H1 (cell line): ENCODE measurements around the gene SMNDC1. TPM values are rescaled to one million over a fixed set of nuclear protein-coding genes. Genes with fewer than 3 reads are reported as not detected.

Experiments
- ASH2L ChIP-seq: fragments of 200-600, 300-600 bp; sonication (generic); IDR thresholded peaks from one replicate; pipeline ENCODE4 v1.7.1; 2017; ENCODE audit warnings: low read length
- ATF2 ChIP-seq: IDR thresholded peaks from 2 replicates; pipeline ENCODE4 v1.6.1; 2012; ENCODE audit warnings: low read length, inconsistent platforms
- CBX8 ChIP-seq: fragments of 300-800, 300-1000 bp; sonication (generic); IDR thresholded peaks from 2 replicates; pipeline ENCODE4 v1.7.1; 2016; ENCODE audit warnings: low read depth, low read length, borderline replicate concordance
- MAX ChIP-seq: IDR thresholded peaks from 2 replicates; pipeline ENCODE4 v1.6.1; 2012; ENCODE audit warnings: inconsistent platforms
- SAP30 ChIP-seq: fragments of 300-600 bp; sonication (generic); IDR thresholded peaks from 2 replicates; pipeline ENCODE4 v1.7.1; 2012; ENCODE audit warnings: low read length, moderate library complexity, mild to moderate bottlenecking, inconsistent platforms; ENCODE audit not compliant: insufficient read depth, insufficient replicate concordance
- TAF1 ChIP-seq: IDR thresholded peaks from 2 replicates; pipeline ENCODE4 v1.6.1; 2011; ENCODE audit warnings: mild to moderate bottlenecking, low read depth, low read length
- polyA plus RNA-seq, 7 experiments: library from polyadenylated mRNA; depleted of rRNA in 3 of 7; stranded (reverse) in 5 of 7; unstranded in 2 of 7; fragments of >200 nt in 5 of 7; fragments of 200-250 nt in 2 of 7; gene quantifications; 1 replicate in 5 of 7; 2 replicates in 1 of 7; 4 replicates in 1 of 7; pipeline versions ENCODE4 v1.2.1 to v1.2.3, GENCODE V29; 2011 to 2013; ENCODE audit warnings: missing spikeins in 2 of 7, mixed read lengths in 2 of 7
- total RNA-seq: library from RNA; stranded (reverse); fragmentation: NEBNext Ultra II Directional; extraction: Animal tissue kit (Norgen Biotek cat#: 25700); gene quantifications from 2 replicates; pipeline ENCODE4 v1.2.1, GENCODE V29; 2021

Gene SMNDC1
- total and polyA plus RNA-seq, 2 of the 8 experiments (the other 6 are each of a cell fraction or from before 2014, with no cell fraction given): 8.1 to 48.6 TPM

GRCh38 chr10:110312206-110312605, 7.5 kb upstream of the SMNDC1 start (continued):
- TF ChIP-seq ATF2 (no peak), SAP30 (no peak), CBX8 (no peak), TAF1 (no peak), MAX (no peak), ASH2L (no peak)
